ENCODE measurements around the gene B9D1. TPM values are rescaled to one million over a fixed set of nuclear protein-coding genes. Genes with fewer than 3 reads are reported as not detected.

Gene B9D1
- total RNA-seq, 1 donor from 2014 or later: 9.4 TPM

DNA sequence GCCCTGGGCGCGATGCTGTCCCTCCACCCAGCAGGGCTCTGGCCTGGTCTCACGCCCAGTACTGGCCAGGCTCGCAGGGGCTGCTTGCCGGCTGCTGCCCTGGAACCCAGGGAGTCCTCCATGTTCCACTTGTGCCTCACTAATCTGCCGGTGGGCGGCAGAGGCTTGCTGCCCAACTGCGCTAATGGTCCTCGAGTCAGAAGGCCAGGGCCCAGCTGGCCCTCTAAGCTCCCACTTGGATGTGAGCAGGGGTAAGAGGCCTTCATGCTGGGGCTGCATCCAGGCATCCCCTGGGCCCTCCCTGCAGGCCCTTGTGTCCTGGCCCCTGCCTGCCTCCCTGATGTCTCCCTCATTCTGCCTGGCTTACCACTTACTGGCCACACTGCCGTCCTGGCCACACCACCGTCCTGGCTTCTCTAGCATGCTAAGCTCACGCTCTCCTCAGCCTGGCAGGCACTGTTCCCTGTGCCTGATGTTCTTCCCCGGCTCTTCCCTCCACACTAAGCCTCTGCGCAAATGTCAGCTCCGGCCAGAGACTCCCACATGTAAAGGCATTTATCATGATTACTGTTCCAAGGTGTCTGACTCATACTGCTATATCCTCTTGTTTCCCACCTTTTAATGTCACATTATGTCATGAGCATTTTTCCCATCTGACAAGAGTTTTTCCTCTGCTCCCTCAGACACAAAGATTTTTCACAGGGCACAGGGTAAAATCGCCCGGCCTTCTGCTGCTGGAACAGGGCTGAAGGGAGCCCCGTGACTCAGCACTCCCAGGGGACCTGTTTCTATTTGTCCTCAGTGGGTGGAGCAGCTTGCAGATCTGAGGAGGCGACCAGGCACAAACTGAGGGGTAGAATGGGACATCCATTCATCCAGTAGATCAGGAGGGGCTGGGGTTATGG lies 15.9 kb downstream of the B9D1 start:
- Mint-ChIP-seq H3K9me3 (ENCODE audit: low read depth) (no peaks in the 10 kb centered on the region), H3K4me3 (ENCODE audit: unreplicated experiment) (no peak overlapping the region), H3K4me1 (ENCODE audit: low read depth) (peaks cover 42% of the 10 kb centered on the region), H3K27me3 (ENCODE audit: low read depth) (no peaks in the 10 kb centered on the region), H3K27ac (ENCODE audit: unreplicated experiment) (peak overlapping the region; percentile 95), H3K36me3 (ENCODE audit: low read depth) (no peaks in the 10 kb centered on the region)
- no peak for TF ChIP-seq CTCF (IDR thresholded peaks at IDR 0.05)
- DNase-seq (ENCODE audit: low spot score): peak; percentile 89

- Mint-ChIP-seq H3K36me3 (ENCODE audit: low read depth) (no peaks in the 10 kb centered on the region), H3K4me1 (ENCODE audit: low read depth) (peaks cover 45% of the 10 kb centered on the region), H3K27ac (ENCODE audit: unreplicated experiment) (no peak overlapping the region), H3K9me3 (ENCODE audit: low read depth) (no peaks in the 10 kb centered on the region), H3K27me3 (ENCODE audit: low read depth) (no peaks in the 10 kb centered on the region), H3K4me3 (ENCODE audit: unreplicated experiment) (no peak overlapping the region)
- TF ChIP-seq CTCF (IDR thresholded peaks at IDR 0.05): no peak
- DNase-seq (ENCODE audit: low spot score): peak; percentile 47
These were observed 16.8 kb downstream of the B9D1 start for GRCh38 chr17:19345486-19346350.

GRCh38 chr17:19345067-19345460 lies 17.5 kb downstream of the B9D1 start:
- Mint-ChIP-seq H3K4me3 (ENCODE audit: unreplicated experiment) (no peak overlapping the region), H3K9me3 (ENCODE audit: low read depth) (no peaks in the 10 kb centered on the region), H3K27me3 (ENCODE audit: low read depth) (no peaks in the 10 kb centered on the region), H3K36me3 (ENCODE audit: low read depth) (no peaks in the 10 kb centered on the region), H3K27ac (ENCODE audit: unreplicated experiment) (no peak overlapping the region), H3K4me1 (ENCODE audit: low read depth) (peaks cover 46% of the 10 kb centered on the region)
- no peak for DNase-seq (ENCODE audit: low spot score)
- no peak for TF ChIP-seq CTCF (IDR thresholded peaks at IDR 0.05)

GRCh38 chr17:19344311-19345066 lies 18.0 kb downstream of the B9D1 start:
- no peak overlapping the region for H3K4me3 Mint-ChIP-seq (ENCODE audit: unreplicated experiment)
- H3K36me3 Mint-ChIP-seq (ENCODE audit: low read depth): no peaks in the 10 kb centered on the region
- H3K4me1 Mint-ChIP-seq (ENCODE audit: low read depth): peaks cover 46% of the 10 kb centered on the region
- H3K9me3 Mint-ChIP-seq (ENCODE audit: low read depth): no peaks in the 10 kb centered on the region
- H3K27me3 Mint-ChIP-seq (ENCODE audit: low read depth): no peaks in the 10 kb centered on the region
- TF ChIP-seq CTCF (IDR thresholded peaks at IDR 0.05): peak; percentile 3
- H3K27ac Mint-ChIP-seq (ENCODE audit: unreplicated experiment): no peak overlapping the region
- DNase-seq (ENCODE audit: low spot score): peak; percentile 87

Data from chondrocyte (in vitro differentiated cells).